Epithelial cell of prostate (primary cell): ENCODE results near the gene COQ9.

Source experiments
- DNase-seq: peaks from one replicate; pipeline ENCODE4 v3.0.0-alpha.2; 2011; ENCODE audit warnings: low read depth, low spot score
- H3K27ac ChIP-seq: fragments of 450-650 bp; 2 replicates; pipeline ENCODE4 v1.5.1; 2017; ENCODE audit warnings: mild to moderate bottlenecking

The COQ9 gene

DNA sequence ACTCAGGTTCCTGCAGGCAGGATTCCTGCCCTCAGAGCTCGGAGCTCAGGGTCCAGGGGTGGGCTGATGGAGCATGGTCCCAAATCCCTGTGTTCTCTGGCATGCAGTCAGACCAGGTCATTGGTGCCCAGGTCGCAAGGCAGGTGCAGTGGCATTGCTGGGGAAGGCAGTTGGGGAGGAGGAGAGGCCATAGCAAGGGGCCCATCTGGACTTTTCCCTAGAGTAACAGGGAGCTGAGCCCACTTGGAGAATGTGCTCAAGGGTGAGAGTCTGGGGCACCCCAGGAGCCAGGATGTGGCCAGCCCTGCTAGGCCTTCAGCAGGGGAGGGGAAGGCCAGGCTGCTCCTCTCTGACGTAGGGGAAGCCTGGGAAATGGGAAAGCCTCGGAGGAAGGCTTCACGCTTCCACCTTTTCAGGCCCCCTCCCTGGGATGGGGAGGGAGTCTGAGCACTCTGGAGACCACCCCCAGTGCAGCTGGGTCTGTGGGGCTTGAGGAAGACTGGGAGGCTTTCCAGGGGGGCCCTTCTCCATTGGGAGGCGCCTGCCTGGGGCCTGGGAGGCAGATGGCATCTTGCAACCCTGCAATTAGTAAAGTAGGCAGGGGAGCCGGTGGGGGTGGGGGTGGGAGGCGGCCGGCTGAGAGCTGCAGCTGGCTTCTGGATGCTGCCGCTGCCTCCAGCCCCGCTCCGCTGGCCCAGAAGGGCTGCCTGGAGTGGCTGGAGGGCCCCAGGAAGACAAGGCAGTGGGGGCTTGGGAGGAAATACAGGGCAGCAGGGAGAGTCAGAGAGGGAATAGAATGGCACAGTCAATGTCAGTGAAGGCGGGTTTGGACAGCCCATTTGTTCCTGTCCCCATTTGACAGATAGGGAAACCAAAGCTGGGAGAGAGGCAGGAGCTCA, 60.1 kb downstream of the COQ9 start:
- no peak for DNase-seq
- no peak overlapping the region for H3K27ac ChIP-seq

DNA sequence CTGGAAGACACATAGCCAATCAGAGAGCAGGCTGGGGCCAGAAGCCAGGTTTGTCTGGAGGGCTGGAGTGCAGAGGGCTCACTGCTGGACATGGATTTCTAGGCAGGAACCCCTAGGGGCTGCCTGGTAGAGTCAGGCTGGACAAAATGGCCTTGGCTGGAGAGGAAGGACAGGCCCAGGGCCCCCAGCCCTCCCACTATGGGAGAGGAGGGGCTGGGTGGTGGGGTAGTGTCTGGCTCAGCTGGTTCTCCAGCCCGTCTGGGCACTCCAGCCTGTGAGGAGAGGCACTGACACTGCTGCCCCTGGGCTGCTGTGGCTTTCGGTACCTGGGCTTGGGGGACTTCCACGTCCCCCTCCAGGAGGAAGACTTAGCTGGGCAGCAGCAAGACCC, 60.8 kb downstream of the COQ9 start:
- no peak for DNase-seq
- no peak overlapping the region for H3K27ac ChIP-seq

DNA sequence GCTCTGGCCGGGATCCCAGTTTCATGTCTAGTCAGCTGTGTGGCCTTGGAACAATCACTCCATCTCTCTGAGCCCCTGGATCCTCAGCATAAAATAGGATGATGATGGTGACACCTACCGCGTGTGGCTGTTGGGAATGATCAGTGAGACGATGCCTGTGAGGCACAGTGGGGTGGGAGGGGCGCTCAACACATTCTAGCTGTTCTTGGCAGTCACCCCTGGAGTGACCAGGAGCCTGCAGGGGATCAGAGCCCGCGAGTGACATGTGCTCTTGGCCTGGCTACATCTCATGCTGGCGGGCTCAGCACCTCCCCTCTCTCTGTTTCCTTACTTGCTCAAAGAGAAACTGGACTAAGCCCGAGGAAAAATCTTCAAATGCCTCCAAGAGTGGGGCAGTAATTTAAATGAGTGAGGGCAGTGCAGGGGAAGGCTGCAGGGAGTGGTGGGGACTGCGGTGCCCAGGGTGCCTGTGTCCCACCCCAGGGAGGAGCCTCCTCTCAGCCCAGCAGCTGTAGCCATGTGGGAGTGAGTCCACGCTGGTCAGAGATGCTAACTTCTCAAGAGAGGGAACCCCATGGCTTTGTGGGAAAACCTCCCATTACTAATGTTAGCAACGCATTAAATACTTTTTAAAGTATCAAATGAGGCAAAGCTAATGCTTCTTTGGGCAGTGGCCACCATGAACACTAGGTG, 62.1 kb downstream of the COQ9 start:
- no peak for DNase-seq

DNA sequence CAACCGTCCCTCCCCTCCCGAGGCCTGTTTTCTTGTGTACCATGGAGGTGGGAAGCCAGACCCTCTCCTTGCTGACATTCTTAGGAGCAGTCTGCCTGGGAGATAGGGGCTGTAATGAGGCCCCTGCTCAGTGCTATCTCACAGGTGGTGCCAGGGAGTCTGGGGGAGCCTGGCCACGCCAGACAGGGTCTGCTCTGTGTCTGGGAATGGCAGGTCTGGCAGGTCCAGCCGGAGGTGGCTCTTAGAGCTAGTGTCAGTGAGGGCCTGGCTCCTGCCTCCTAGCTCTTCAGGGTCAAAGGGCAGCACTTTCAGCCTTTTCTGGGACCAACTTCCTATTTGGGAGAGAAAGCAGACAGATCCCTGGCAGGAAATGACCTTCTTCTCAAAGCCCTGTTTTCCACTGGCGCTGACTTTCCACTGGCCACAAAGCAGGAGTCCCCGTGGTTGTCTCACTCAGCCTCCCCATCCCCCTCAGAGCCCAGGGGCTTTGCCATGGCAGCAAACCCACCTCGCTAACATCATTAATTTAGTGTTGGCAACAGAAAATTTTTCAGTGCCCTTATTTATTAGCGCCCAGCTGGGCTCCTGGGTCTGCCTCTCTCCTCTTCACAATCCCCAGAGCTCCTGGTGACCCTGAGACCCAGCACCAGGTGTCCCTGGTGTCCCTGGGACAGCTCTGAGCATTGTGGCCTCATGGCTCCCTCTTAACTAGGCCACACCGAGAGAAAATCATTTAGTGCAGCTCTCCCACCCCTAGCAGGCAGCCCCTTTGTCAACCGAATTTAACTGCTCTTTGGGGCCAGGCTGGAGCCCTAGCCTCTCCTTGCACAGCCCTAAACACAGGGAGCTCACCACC, 63.0 kb downstream of the COQ9 start:
- no peak overlapping the region for H3K27ac ChIP-seq

More for the DNA sequence above, 62.1 kb downstream of the COQ9 start:
- no peak overlapping the region for H3K27ac ChIP-seq

More for the DNA sequence above, 63.0 kb downstream of the COQ9 start:
- no peak for DNase-seq
